HG03354 (cell line): ENCODE data around the gene SP2.

Source experiments
- ATAC-seq: cut with Tn5 transposase; IDR thresholded peaks from one replicate; pipeline ENCODE4 v1.9.1; 2021; ENCODE audit warnings: mild to moderate bottlenecking; ENCODE audit not compliant: unreplicated experiment, poor library complexity, severe bottlenecking

SP2 gene

GRCh38 chr17:47869114-47869513 lies 26.9 kb upstream of the SP2 start:
- no peak for ATAC-seq

GRCh38 chr17:47870056-47870455 lies 26.0 kb upstream of the SP2 start:
- ATAC-seq, result no peak

GRCh38 chr17:47871048-47871447 lies 25.0 kb upstream of the SP2 start:
- no peak for ATAC-seq

GRCh38 chr17:47872019-47872650 lies 23.9 kb upstream of the SP2 start:
- no peak for ATAC-seq

GRCh38 chr17:47872651-47873161 lies 23.3 kb upstream of the SP2 start:
- no peak for ATAC-seq

GRCh38 chr17:47873200-47874090 lies 22.6 kb upstream of the SP2 start:
- no peak for ATAC-seq

- ATAC-seq, result no peak
Measured at GRCh38 chr17:47875011-47875985, 20.7 kb upstream of the SP2 start.

- ATAC-seq, result no peak
Measured at GRCh38 chr17:47877368-47878034, 18.5 kb upstream of the SP2 start.

- ATAC-seq, result no peak
Measured at GRCh38 chr17:47878203-47879027, 17.6 kb upstream of the SP2 start.

- no peak for ATAC-seq
Measured at GRCh38 chr17:47879028-47879585, 16.9 kb upstream of the SP2 start.

- ATAC-seq, result no peak
Measured at GRCh38 chr17:47879776-47880454, 16.1 kb upstream of the SP2 start.

GRCh38 chr17:47882247-47882646 lies 13.8 kb upstream of the SP2 start:
- no peak for ATAC-seq

- no peak for ATAC-seq
Measured at GRCh38 chr17:47882695-47883588, 13.1 kb upstream of the SP2 start.

- no peak for ATAC-seq
Measured at GRCh38 chr17:47883589-47884426, 12.2 kb upstream of the SP2 start.

GRCh38 chr17:47884427-47884740 lies 11.7 kb upstream of the SP2 start:
- no peak for ATAC-seq
